H1 (cell line): Measurements from ENCODE around the gene KCNK7.

Source experiments
- CBX8 ChIP-seq: fragments of 300-800, 300-1000 bp; sonication (generic); IDR thresholded peaks from 2 replicates; pipeline ENCODE4 v1.7.1; 2016; ENCODE audit warnings: low read depth, low read length, borderline replicate concordance
- CREB1 ChIP-seq: IDR thresholded peaks from 2 replicates; pipeline ENCODE4 v1.6.1; 2012; ENCODE audit warnings: inconsistent platforms
- EZH2 ChIP-seq: fragments of 200-600 bp; sonication (generic); IDR thresholded peaks from 2 replicates; pipeline ENCODE4 v1.7.1; 2012; ENCODE audit warnings: low read depth, mild to moderate bottlenecking, moderate library complexity, low read length, inconsistent platforms; ENCODE audit not compliant: severe bottlenecking
- HDAC6 ChIP-seq: IDR thresholded peaks from one replicate; pipeline ENCODE4 v1.7.1; 2012; ENCODE audit warnings: low read depth, mild to moderate bottlenecking, inconsistent platforms, low read length, moderate library complexity
- KDM4A ChIP-seq: IDR thresholded peaks from one replicate; pipeline ENCODE4 v1.7.1; 2012; ENCODE audit warnings: low read depth, mild to moderate bottlenecking, moderate library complexity, low read length, inconsistent platforms; ENCODE audit not compliant: severe bottlenecking
- KDM5A ChIP-seq: fragments of 200-600 bp; IDR thresholded peaks from 2 replicates; pipeline ENCODE4 v1.7.1; 2012; ENCODE audit warnings: mild to moderate bottlenecking, low read length, inconsistent platforms, mixed read lengths
- MAFK ChIP-seq: IDR thresholded peaks from 2 replicates; pipeline ENCODE4 v1.6.1; 2012; ENCODE audit warnings: low read depth, mild to moderate bottlenecking, improper control_type of control experiment, low read length
- POLR2A ChIP-seq, 2 experiments: IDR thresholded peaks; 1 replicate in 1 of 2; 2 replicates in 1 of 2; pipeline ENCODE4 v1.6.1; 2011; ENCODE audit warnings: low read depth in 2 of 2, low read length in 2 of 2, mild to moderate bottlenecking in 2 of 2; ENCODE audit errors: control extremely low read depth in 1 of 2
- SRF ChIP-seq: IDR thresholded peaks from 2 replicates; pipeline ENCODE4 v1.6.1; 2011; ENCODE audit warnings: mild to moderate bottlenecking, low read depth, low read length, moderate library complexity
- TF ChIP-seq, protein P1 (sequence below), 3 experiments: IDR thresholded peaks; 1 replicate in 2 of 3; 2 replicates in 1 of 3; pipeline versions ENCODE4 v1.5.1 to v1.6.1; 2011; ENCODE audit warnings: low read length in 3 of 3, mild to moderate bottlenecking in 3 of 3, inconsistent platforms in 2 of 3, low read depth in 1 of 3, moderate library complexity in 1 of 3; ENCODE audit not compliant: insufficient read depth in 1 of 3; ENCODE audit errors: control extremely low read depth in 1 of 3
- TF ChIP-seq, protein P2 (sequence below): IDR thresholded peaks from 2 replicates; pipeline ENCODE4 v1.6.1; 2012; ENCODE audit warnings: low read length, inconsistent platforms
- TF ChIP-seq, protein P3 (sequence below): IDR thresholded peaks from 2 replicates; pipeline ENCODE4 v1.6.1; 2012; ENCODE audit warnings: inconsistent platforms

DNA sequence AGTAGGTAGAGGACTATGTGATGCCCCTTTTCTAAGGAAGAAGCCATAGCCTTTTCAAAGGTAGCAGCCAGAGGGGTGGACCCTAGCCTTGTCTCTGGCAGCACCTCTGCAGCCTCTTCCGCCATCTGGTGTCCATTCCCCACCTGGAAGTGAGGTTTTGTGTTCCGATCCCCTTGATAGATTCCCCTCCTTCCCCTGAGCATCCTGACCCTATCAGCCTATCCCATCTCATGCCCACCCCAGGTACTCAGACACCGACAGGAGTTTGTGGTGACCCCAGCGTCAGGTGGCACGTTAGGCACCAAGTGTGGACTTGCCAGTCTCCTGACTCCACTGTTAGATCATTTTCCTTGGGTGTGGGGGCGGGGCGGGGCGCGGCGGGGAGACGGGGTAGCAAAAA, 23.7 kb downstream of the KCNK7 start:
- TF ChIP-seq HDAC6 (no peak), EZH2 (no peak), MAFK (no peak), POLR2A (IDR thresholded peaks at IDR 0.05; ENCODE audit: control extremely low read depth in 1 of 2, low read depth in 2 of 2, low read length in 2 of 2) (no peak), CREB1 (no peak), SRF (no peak), KDM5A (0 out of 2 replicates have a peak, but pooled peaks have one; percentile 13), CBX8 (no peak), KDM4A (no peak)
- TF ChIP-seq, protein P1, sequence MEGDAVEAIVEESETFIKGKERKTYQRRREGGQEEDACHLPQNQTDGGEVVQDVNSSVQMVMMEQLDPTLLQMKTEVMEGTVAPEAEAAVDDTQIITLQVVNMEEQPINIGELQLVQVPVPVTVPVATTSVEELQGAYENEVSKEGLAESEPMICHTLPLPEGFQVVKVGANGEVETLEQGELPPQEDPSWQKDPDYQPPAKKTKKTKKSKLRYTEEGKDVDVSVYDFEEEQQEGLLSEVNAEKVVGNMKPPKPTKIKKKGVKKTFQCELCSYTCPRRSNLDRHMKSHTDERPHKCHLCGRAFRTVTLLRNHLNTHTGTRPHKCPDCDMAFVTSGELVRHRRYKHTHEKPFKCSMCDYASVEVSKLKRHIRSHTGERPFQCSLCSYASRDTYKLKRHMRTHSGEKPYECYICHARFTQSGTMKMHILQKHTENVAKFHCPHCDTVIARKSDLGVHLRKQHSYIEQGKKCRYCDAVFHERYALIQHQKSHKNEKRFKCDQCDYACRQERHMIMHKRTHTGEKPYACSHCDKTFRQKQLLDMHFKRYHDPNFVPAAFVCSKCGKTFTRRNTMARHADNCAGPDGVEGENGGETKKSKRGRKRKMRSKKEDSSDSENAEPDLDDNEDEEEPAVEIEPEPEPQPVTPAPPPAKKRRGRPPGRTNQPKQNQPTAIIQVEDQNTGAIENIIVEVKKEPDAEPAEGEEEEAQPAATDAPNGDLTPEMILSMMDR (IDR thresholded peaks at IDR 0.05; ENCODE audit: control extremely low read depth in 1 of 3, insufficient read depth in 1 of 3, low read depth in 1 of 3, low read length in 3 of 3) = peak in 2 of 3 experiments; percentile 55 to 77; a peak in 2 of 4 replicates
- TF ChIP-seq, protein P2, sequence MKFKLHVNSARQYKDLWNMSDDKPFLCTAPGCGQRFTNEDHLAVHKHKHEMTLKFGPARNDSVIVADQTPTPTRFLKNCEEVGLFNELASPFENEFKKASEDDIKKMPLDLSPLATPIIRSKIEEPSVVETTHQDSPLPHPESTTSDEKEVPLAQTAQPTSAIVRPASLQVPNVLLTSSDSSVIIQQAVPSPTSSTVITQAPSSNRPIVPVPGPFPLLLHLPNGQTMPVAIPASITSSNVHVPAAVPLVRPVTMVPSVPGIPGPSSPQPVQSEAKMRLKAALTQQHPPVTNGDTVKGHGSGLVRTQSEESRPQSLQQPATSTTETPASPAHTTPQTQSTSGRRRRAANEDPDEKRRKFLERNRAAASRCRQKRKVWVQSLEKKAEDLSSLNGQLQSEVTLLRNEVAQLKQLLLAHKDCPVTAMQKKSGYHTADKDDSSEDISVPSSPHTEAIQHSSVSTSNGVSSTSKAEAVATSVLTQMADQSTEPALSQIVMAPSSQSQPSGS = no peak
- TF ChIP-seq, protein P3, sequence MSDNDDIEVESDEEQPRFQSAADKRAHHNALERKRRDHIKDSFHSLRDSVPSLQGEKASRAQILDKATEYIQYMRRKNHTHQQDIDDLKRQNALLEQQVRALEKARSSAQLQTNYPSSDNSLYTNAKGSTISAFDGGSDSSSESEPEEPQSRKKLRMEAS = no peak
